Smooth muscle cell of the brain vasculature (primary cell): ENCODE measurements around the gene MAP4K1.

ENCODE experiments used
- DNase-seq: peaks from one replicate; pipeline ENCODE4 v3.0.0-alpha.2; 2012; ENCODE audit warnings: low read depth, low spot score

The MAP4K1 gene

DNA sequence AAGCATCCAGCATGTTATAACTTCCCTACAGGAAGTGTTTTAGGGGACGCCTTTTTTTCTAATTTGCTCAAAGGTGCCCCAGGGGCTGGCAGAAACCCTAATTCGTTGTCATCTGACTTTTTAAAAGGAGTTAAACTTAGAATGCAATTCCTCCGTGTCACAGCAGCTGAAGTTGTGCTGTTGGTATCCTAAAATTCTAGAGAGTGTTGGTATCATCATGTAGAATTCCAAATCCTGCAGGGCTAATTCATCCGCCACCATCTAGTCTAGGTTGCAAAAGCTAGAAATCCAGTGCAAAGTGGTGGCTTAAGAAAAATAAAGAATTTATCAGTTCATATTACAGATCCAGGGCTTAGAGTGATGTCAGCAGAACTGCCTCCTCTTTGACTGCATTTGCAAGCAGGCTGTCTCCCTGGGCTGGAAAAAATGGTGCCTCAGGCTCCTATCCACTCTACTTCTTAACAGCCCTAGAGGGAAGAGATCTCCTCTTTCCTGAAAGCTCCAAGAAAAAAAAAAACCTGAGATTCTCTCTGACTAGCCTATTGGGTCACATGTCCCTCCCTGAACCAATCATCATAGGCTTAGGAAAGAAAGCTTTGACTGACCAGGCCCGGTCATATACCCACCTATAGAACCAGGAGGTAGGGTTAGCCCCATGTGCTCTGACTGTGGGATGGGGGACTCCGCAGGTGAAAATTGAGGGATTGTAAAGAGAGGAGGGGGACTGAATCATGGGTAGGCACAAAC, 73.0 kb downstream of the MAP4K1 start:
- no peak for DNase-seq

GRCh38 chr19:38543807-38544568, 73.8 kb downstream of the MAP4K1 start:
- DNase-seq: peak; percentile 24

DNA sequence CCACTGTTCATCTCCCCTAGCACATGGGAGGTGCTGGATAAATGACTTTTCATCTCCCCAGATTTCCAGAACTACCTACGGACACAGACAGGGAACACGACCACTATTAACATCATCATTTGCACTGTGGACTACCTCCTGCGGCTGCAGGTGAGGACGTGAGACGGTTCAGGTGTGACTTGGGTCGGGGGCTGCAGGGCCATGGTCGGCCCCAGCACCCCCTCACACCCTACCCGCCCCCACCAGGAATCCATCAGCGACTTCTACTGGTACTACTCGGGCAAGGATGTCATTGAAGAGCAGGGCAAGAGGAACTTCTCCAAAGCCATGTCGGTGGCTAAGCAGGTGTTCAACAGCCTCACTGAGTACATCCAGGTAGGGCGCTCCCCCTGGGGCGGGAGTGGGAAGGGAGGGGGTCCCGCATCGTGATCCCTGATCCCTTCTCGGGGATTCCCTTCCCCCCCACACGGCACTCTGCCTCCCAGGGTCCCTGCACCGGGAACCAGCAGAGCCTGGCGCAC, 74.4 kb downstream of the MAP4K1 start:
- no peak for DNase-seq

GRCh38 chr19:38542040-38542439, 75.7 kb downstream of the MAP4K1 start:
- no peak for DNase-seq

DNA sequence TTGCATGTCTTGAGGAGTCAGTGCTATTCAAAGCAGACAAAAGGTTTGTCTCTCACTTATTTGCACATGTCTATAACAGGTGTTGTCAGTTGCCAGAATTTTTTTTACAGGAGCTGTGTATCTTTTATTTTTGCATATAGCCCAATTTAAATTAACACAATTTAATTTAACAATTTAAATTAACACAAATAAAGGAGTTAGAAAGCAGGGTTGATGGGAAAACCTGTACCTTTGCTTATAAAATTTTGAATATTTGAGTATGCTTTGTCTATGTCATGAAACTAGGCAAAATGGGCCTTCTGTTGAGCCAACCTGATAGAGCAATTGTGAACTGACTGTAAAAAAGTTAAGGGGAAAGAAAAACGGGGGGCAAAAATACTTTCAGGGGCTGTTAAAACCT, 78.0 kb downstream of the MAP4K1 start:
- DNase-seq: no peak

GRCh38 chr19:38538793-38539528, 78.8 kb downstream of the MAP4K1 start:
- DNase-seq: no peak

- no peak for DNase-seq
Measured at GRCh38 chr19:38538386-38538785, 79.4 kb downstream of the MAP4K1 start.
